IMR-90 (cell line): ENCODE data around the gene DCC. TPM values are rescaled to one million over a fixed set of nuclear protein-coding genes. Genes with fewer than 3 reads are reported as not detected.

Source experiments
- ATAC-seq: fragments of 200-7000 bp; cut with Tn5 transposase; 2 replicates; pipeline ENCODE4 v1.9.1; 2020; ENCODE audit warnings: low read depth, mild to moderate bottlenecking, moderate library complexity
- BruUV-seq: library from RNA; stranded (reverse); fragments of 400-500 nt; replicated peaks from 2 replicates; lab custom pipeline; 2021; lab: Mats Ljungman, UMichigan
- CTCF ChIA-PET: fragments of 300-600 bp; formaldehyde crosslinking; extraction: SDS; loops from one replicate; lab custom pipeline; 2021; ENCODE audit warnings: antibody characterized with exemption; lab: Yijun Ruan, JAX
- POLR2A ChIA-PET: fragments of 300-600 bp; sonication (Branson Sonifier 250); formaldehyde crosslinking; loops from one replicate; lab custom pipeline; 2022; ENCODE audit warnings: antibody characterized with exemption; ENCODE audit not compliant: unreplicated experiment; lab: Charles Lee
- DNase-seq: peaks from one replicate; pipeline ENCODE4 v3.0.0; 2013
- H2AFZ ChIP-seq: replicated peaks from 2 replicates; pipeline ENCODE3; 2013; ENCODE audit warnings: low read length, mild to moderate bottlenecking; ENCODE audit not compliant: poor library complexity
- H2AK5ac ChIP-seq: 2 replicates; pipeline ENCODE4 v1.6.1; 2013; ENCODE audit warnings: low read depth, low read length, inconsistent platforms
- H2AK9ac ChIP-seq: replicated peaks from 2 replicates; pipeline ENCODE3; 2013; ENCODE audit warnings: mild to moderate bottlenecking, low read depth, low read length, moderate library complexity; ENCODE audit not compliant: poor library complexity
- H2BK120ac ChIP-seq: 2 replicates; pipeline ENCODE4 v1.6.1; 2013; ENCODE audit warnings: low read depth, low read length, inconsistent platforms
- H2BK15ac ChIP-seq: 3 replicates; pipeline ENCODE4 v1.6.1; 2013; ENCODE audit warnings: low read depth, low read length, inconsistent platforms
- H2BK20ac ChIP-seq: 2 replicates; pipeline ENCODE4 v1.6.1; 2013; ENCODE audit warnings: low read depth, mild to moderate bottlenecking, inconsistent platforms, low read length, moderate library complexity
- H2BK5ac ChIP-seq: 2 replicates; pipeline ENCODE4 v1.6.1; 2013; ENCODE audit warnings: mild to moderate bottlenecking, low read depth, low read length, inconsistent platforms; ENCODE audit not compliant: poor library complexity, severe bottlenecking
- H3K14ac ChIP-seq: replicated peaks from 2 replicates; pipeline ENCODE4 v1.6.1; 2013; ENCODE audit warnings: low read depth, low read length, inconsistent platforms
- H3K18ac ChIP-seq: 2 replicates; pipeline ENCODE4 v1.6.1; 2013; ENCODE audit warnings: low read depth, low read length, control low read depth
- H3K23ac ChIP-seq: 2 replicates; pipeline ENCODE4 v1.6.1; 2013; ENCODE audit warnings: low read depth, low read length, inconsistent platforms
- H3K27ac ChIP-seq: 2 replicates; pipeline ENCODE4 v1.5.1; 2013; ENCODE audit warnings: mild to moderate bottlenecking, control low read depth, low read length; ENCODE audit not compliant: insufficient read depth
- H3K27me3 ChIP-seq: 2 replicates; pipeline ENCODE4 v1.6.1; 2013; ENCODE audit warnings: low read length; ENCODE audit not compliant: control insufficient read depth, insufficient read depth
- H3K36me3 ChIP-seq: 2 replicates; pipeline ENCODE4 v1.6.1; 2013; ENCODE audit warnings: low read length, mixed read lengths; ENCODE audit not compliant: control insufficient read depth, insufficient read depth
- H3K4ac ChIP-seq: 2 replicates; pipeline ENCODE4 v1.6.1; 2013; ENCODE audit warnings: low read depth, low read length, inconsistent platforms
- H3K4me1 ChIP-seq: 2 replicates; pipeline ENCODE4 v1.6.1; 2013; ENCODE audit warnings: low read length, mixed read lengths; ENCODE audit not compliant: control insufficient read depth, insufficient read depth
- H3K4me2 ChIP-seq: 2 replicates; pipeline ENCODE4 v1.6.1; 2013; ENCODE audit warnings: low read depth, mild to moderate bottlenecking, control low read depth, low read length, moderate library complexity
- H3K4me3 ChIP-seq: 2 replicates; pipeline ENCODE4 v1.5.1; 2013; ENCODE audit warnings: low read depth, mild to moderate bottlenecking, control low read depth, low read length, moderate library complexity; ENCODE audit not compliant: insufficient read depth
- H3K56ac ChIP-seq: 2 replicates; pipeline ENCODE4 v1.6.1; 2013; ENCODE audit warnings: low read length, inconsistent platforms; ENCODE audit not compliant: insufficient read depth; ENCODE audit errors: extremely low read depth
- H3K79me1 ChIP-seq, 2 experiments: 2 replicates each; pipeline ENCODE4 v1.6.1; 2013; ENCODE audit warnings: low read length in 2 of 2, inconsistent platforms in 1 of 2, low read depth in 1 of 2
- H3K9ac ChIP-seq: 2 replicates; pipeline ENCODE4 v1.6.1; 2013; ENCODE audit warnings: low read depth, low read length, control low read depth
- H3K9me1 ChIP-seq: 2 replicates; pipeline ENCODE4 v1.6.1; 2013; ENCODE audit warnings: low read length, inconsistent platforms; ENCODE audit not compliant: insufficient read depth
- H3K9me3 ChIP-seq: 2 replicates; pipeline ENCODE4 v1.6.1; 2013; ENCODE audit warnings: low read length; ENCODE audit not compliant: control insufficient read depth, insufficient read depth
- H4K20me1 ChIP-seq: 2 replicates; pipeline ENCODE4 v1.6.1; 2013; ENCODE audit warnings: low read length, inconsistent platforms; ENCODE audit not compliant: insufficient read depth
- H4K5ac ChIP-seq: 2 replicates; pipeline ENCODE4 v1.6.1; 2013; ENCODE audit warnings: mild to moderate bottlenecking, low read depth, low read length, control low read depth
- H4K8ac ChIP-seq, 2 experiments: 2 replicates each; pipeline ENCODE4 v1.6.1; 2013; ENCODE audit warnings: low read depth in 2 of 2, low read length in 2 of 2, control low read depth in 1 of 2, inconsistent platforms in 1 of 2
- H4K91ac ChIP-seq: 2 replicates; pipeline ENCODE4 v1.6.1; 2013; ENCODE audit warnings: low read depth, low read length, inconsistent platforms; ENCODE audit not compliant: insufficient read depth
- CEBPB ChIP-seq: IDR thresholded peaks from 2 replicates; pipeline ENCODE4 v1.6.1; 2012; ENCODE audit warnings: low read depth, low read length, improper control_type of control experiment
- CHD1 ChIP-seq: IDR thresholded peaks from 2 replicates; pipeline ENCODE4 v1.6.1; 2012; ENCODE audit warnings: low read depth, low read length, improper control_type of control experiment
- MAFK ChIP-seq: IDR thresholded peaks from 2 replicates; pipeline ENCODE4 v1.6.1; 2012; ENCODE audit warnings: low read depth, low read length, improper control_type of control experiment
- MXI1 ChIP-seq: IDR thresholded peaks from 2 replicates; pipeline ENCODE4 v1.6.1; 2012; ENCODE audit warnings: low read depth, mild to moderate bottlenecking, low read length, moderate library complexity, borderline replicate concordance
- NFE2L2 ChIP-seq: fragments of 150-350 bp; IDR thresholded peaks from 2 replicates; pipeline ENCODE4 v1.6.1; 2016; ENCODE audit warnings: low read depth, mild to moderate bottlenecking, low read length
- POLR2A ChIP-seq: IDR thresholded peaks from 2 replicates; pipeline ENCODE4 v1.6.1; 2012; ENCODE audit warnings: mild to moderate bottlenecking, low read depth, low read length
- RAD21 ChIP-seq: IDR thresholded peaks from 2 replicates; pipeline ENCODE4 v1.6.1; 2012; ENCODE audit warnings: low read length, improper control_type of control experiment
- RCOR1 ChIP-seq: IDR thresholded peaks from 2 replicates; pipeline ENCODE4 v1.6.1; 2012; ENCODE audit warnings: mild to moderate bottlenecking, low read length, improper control_type of control experiment; ENCODE audit not compliant: insufficient replicate concordance
- SMC3 ChIP-seq: fragments of 150-350 bp; IDR thresholded peaks from 2 replicates; pipeline ENCODE4 v1.6.1; 2016; ENCODE audit warnings: low read depth, mild to moderate bottlenecking, antibody characterized with exemption, low read length, moderate library complexity
- WGBS, 2 experiments: methylation state at CpG; one replicate each; pipeline versions ENCODE4 v1.1.5 to v1.1.7; 2013; ENCODE audit warnings: missing lambda C conversion rate in 2 of 2; ENCODE audit not compliant: insufficient read length in 1 of 2; ENCODE audit errors: extremely low coverage in 2 of 2; 5-methylcytosine and 5-hydroxymethylcytosine counted together
- dilution Hi-C: fragments of 300-500 bp; cut with HindIII; formaldehyde crosslinking; loops from one replicate; pipeline ENCODE4 v1.14.3; 2018; ENCODE audit warnings: low sequenced_read_pairs; ENCODE audit not compliant: unreplicated experiment
- in situ Hi-C: fragments of 300-500 bp; cut with MboI; formaldehyde crosslinking; loops from 3 replicates; pipeline ENCODE4 v1.14.3; 2019; ENCODE audit warnings: low sequenced_read_pairs, inconsistent platforms, mixed read lengths
- intact Hi-C: fragments of 100-400 bp; cut with micrococcal nuclease; formaldehyde crosslinking; loops from 2 replicates; pipeline ENCODE4 v1.10.0; 2022
- polyA plus RNA-seq, 3 experiments: library from polyadenylated mRNA; depleted of rRNA; stranded (reverse); fragments of >200 nt; gene quantifications; 2 replicates each; pipeline ENCODE4 v1.2.3, GENCODE V29; 2012; ENCODE audit warnings: low replicate concordance in 1 of 3
- total RNA-seq: library from RNA; depleted of rRNA; stranded (reverse); fragments of >200 nt; gene quantifications from 2 replicates; pipeline ENCODE4 v1.2.3, GENCODE V29; 2012

DCC gene
- total and polyA plus RNA-seq, 2 of the 4 experiments (the other 2 are of a cell fraction), result 0.31 to 0.54 TPM

DNA sequence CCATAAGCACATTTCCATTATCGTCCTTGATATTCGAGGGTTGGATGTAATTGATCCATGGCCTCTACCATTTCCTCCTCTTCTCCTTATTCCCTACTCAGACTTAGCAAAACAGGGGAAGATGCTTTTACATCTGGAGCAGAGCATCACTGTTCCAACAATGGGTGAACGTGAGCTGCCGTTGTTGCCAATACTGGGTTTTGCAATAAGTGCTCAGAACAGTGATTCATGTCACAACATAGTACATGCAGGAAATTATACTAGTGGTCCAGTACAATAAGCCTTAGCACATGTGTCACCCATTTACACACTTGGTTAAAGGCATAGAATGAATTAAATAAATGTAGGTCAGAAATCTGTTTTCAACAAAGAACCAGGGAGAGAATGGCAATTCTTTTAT, 112.4 kb downstream of the DCC start:
- no peak overlapping the region for H4K8ac ChIP-seq
- DNase-seq (no peak), ATAC-seq (no peak)
- H3K36me3 ChIP-seq, result no peaks in the 10 kb centered on the region
- dilution Hi-C loops (no loop called here), intact Hi-C loops (no loop called here), in situ Hi-C loops (no loop called here)
- no peak overlapping the region for H2AK5ac ChIP-seq
- H3K4me1 ChIP-seq, result no peaks in the 10 kb centered on the region
- H3K27ac ChIP-seq, result no peak overlapping the region
- H2BK120ac ChIP-seq, result no peak overlapping the region
- ChIA-PET CTCF (no interaction called here), POLR2A (no interaction called here)
- no peak overlapping the region for H3K9ac ChIP-seq
- H3K27me3 ChIP-seq, result no peaks in the 10 kb centered on the region
- no peak overlapping the region for H3K4ac ChIP-seq
- H3K14ac ChIP-seq, result no peak overlapping the region
- no peak overlapping the region for H2BK15ac ChIP-seq
- no TSS peak for BruUV-seq
- H3K23ac ChIP-seq, result no peak overlapping the region
- no peak overlapping the region for H4K5ac ChIP-seq
- WGBS, 2 experiments, result no CpG with 5 or more reads among the region's 4 CpGs
- no peak overlapping the region for H3K4me2 ChIP-seq
- H4K20me1 ChIP-seq, result no peaks in the 10 kb centered on the region
- no peak overlapping the region for H2BK5ac ChIP-seq
- H2AK9ac ChIP-seq, result no peak overlapping the region
- H2AFZ ChIP-seq, result no peak overlapping the region
- H3K18ac ChIP-seq, result no peak overlapping the region
- no peaks in the 10 kb centered on the region for H3K79me1 ChIP-seq
- TF ChIP-seq MAFK (no peak), RCOR1 (no peak), MXI1 (no peak), SMC3 (no peak), CHD1 (no peak), NFE2L2 (no peak), CEBPB (no peak), RAD21 (no peak), POLR2A (no peak)
- no peak overlapping the region for H3K4me3 ChIP-seq
- no peaks in the 10 kb centered on the region for H3K9me1 ChIP-seq
- H2BK20ac ChIP-seq, result no peak overlapping the region
- H3K56ac ChIP-seq, result no peak overlapping the region
- peaks cover 1% of the 10 kb centered on the region for H3K9me3 ChIP-seq
- no peak overlapping the region for H4K91ac ChIP-seq
